HG02840 (cell line): ENCODE data around the gene GAGE2A.
"Not testable (repeated sequence)": the region's sequence is repeated elsewhere in the genome, so short reads cannot be mapped to it uniquely, and the experiment has no call there.

Experiments used
- ATAC-seq: cut with Tn5 transposase; IDR thresholded peaks from one replicate; pipeline ENCODE4 v1.9.1; 2021; ENCODE audit warnings: mild to moderate bottlenecking, moderate library complexity, moderate number of reproducible peaks; ENCODE audit not compliant: unreplicated experiment, low FRiP score

GAGE2A gene, protein sequence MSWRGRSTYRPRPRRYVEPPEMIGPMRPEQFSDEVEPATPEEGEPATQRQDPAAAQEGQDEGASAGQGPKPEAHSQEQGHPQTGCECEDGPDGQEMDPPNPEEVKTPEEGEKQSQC

GRCh38 chrX:49589196-49589595 lies at the start of gene GAGE2A:
Gene GAGE2A (plus strand): TSS chrX:49589496. CDS start chrX:49590651, 1,155 bp downstream.
- ATAC-seq, result not testable (repeated sequence)

- ATAC-seq, result not testable (repeated sequence)
Observed at GRCh38 chrX:49541433-49541832, 47.9 kb upstream of the GAGE2A start, which contains the start of gene GAGE12D. Gene GAGE12D (plus strand): TSS chrX:49541733. CDS start chrX:49542888, 1,155 bp downstream.

DNA sequence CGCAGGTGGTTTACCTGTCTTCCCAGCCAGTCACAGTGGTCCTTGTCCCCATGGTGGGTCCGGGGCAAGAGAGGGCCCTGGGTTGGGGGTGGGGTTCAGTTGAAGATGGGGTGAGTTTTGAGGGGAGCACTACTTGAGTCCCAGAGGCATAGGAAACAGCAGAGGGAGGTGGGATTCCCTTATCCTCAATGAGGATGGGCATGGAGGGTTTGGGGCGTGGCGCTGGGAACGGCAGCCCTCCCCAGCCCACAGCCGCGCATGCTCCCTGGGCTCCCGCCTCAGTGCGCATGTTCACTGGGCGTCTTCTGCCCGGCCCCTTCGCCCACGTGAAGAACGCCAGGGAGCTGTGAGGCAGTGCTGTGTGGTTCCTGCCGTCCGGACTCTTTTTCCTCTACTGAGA lies 38.3 kb upstream of the GAGE2A start, which contains the start of gene GAGE12E:
TSS of gene GAGE12E (plus strand) at position 301 of the 400 bp plus-strand sequence. CDS start 1,155 bp downstream, outside the sequence.
- ATAC-seq, result not testable (repeated sequence)

- ATAC-seq, result not testable (repeated sequence)
Observed at GRCh38 chrX:49560542-49560941, 28.8 kb upstream of the GAGE2A start, which contains the start of gene GAGE12F. Gene GAGE12F (plus strand): TSS chrX:49560842. CDS start chrX:49561997, 1,155 bp downstream.

GRCh38 chrX:49568728-49569127 lies 20.6 kb upstream of the GAGE2A start:
- ATAC-seq, result not testable (repeated sequence)

DNA sequence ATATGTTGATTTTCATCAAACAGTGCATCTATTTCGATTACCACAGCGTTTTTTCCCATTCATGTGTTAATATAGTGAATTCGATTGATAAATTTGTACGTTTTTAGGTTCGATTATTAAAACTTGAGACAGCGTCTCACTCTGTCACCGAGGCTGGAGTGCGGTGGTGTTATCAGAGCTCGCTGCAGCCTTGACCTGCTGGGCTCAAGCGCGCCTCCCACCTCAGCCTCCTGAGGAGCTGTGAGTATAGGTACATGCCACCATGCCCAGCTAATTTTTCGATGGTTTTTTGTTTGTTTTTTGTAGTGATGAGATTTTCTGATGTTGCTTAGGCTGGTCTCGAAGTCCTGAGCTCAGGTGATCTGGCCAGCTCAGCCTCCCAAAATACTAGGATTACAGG lies 20.1 kb upstream of the GAGE2A start:
- ATAC-seq, result not testable (repeated sequence)

- not testable (repeated sequence) for ATAC-seq
Observed at GRCh38 chrX:49570100-49570499, 19.2 kb upstream of the GAGE2A start, which contains the start of gene GAGE12G. Gene GAGE12G (plus strand): TSS chrX:49570400. CDS start chrX:49571555, 1,155 bp downstream.

GRCh38 chrX:49579649-49580048 lies 9.6 kb upstream of the GAGE2A start, which contains the start of gene GAGE12H:
Gene GAGE12H (plus strand): TSS chrX:49579949. CDS start chrX:49581104, 1,155 bp downstream.
- not testable (repeated sequence) for ATAC-seq

GRCh38 chrX:49589769-49590478 lies 628 bp downstream of the GAGE2A start:
- not testable (repeated sequence) for ATAC-seq

GRCh38 chrX:49590488-49590887 lies 1.2 kb downstream of the GAGE2A start:
- ATAC-seq, result not testable (repeated sequence)

DNA sequence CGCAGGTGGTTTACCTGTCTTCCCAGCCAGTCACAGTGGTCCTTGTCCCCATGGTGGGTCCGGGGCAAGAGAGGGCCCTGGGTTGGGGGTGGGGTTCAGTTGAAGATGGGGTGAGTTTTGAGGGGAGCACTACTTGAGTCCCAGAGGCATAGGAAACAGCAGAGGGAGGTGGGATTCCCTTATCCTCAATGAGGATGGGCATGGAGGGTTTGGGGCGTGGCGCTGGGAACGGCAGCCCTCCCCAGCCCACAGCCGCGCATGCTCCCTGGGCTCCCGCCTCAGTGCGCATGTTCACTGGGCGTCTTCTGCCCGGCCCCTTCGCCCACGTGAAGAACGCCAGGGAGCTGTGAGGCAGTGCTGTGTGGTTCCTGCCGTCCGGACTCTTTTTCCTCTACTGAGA lies 9.4 kb downstream of the GAGE2A start, which contains the start of gene GAGE1:
TSS of gene GAGE1 (plus strand) at position 301 of the 400 bp plus-strand sequence. CDS start 1,155 bp downstream, outside the sequence.
- not testable (repeated sequence) for ATAC-seq

DNA sequence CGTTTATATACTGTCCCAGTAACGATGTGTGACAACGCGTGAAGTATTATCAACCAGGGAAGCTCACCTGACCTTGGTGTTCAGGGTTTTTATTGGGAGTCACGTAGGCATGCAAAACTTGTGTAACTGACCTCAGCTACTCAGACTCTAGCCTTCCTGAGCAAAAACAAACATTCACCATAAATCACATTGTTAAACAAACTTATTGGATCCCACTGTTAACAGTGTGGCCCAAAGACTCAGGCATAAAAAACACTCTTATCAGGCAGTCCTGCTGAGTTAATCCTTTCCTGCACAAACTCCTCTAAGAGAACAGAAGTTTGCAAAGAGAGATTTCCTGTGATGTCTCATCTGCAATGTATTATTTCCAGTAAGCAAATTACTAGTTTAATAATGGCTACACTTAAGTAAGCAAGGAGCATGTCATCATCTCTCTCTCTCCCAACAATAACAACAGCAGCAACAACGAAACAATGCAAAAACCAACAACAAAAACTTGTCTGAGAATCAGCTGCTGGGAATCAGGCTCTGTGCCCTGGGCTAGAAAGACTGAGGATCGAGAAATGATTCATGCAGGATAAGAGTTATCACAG lies 21.5 kb downstream of the GAGE2A start:
- ATAC-seq, result no peak

DNA sequence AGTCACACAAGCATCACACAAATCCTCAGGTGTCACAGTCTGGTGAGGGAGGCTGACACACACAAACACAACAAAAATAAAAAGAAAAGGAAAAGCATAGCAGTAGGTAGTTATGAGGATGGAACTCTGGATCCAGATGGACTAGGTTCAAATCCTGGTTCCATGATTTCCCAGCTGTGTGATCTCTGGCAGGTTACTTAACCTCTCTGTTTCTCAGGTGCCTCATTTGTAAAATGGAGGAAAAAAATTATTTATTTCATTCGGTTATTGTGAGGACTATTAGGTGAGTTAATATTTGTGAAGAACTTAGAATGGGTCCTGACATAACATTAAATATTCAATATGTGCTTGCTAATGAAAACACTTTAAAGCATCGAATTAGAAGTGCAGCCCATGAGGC lies 29.3 kb downstream of the GAGE2A start:
- no peak for ATAC-seq

DNA sequence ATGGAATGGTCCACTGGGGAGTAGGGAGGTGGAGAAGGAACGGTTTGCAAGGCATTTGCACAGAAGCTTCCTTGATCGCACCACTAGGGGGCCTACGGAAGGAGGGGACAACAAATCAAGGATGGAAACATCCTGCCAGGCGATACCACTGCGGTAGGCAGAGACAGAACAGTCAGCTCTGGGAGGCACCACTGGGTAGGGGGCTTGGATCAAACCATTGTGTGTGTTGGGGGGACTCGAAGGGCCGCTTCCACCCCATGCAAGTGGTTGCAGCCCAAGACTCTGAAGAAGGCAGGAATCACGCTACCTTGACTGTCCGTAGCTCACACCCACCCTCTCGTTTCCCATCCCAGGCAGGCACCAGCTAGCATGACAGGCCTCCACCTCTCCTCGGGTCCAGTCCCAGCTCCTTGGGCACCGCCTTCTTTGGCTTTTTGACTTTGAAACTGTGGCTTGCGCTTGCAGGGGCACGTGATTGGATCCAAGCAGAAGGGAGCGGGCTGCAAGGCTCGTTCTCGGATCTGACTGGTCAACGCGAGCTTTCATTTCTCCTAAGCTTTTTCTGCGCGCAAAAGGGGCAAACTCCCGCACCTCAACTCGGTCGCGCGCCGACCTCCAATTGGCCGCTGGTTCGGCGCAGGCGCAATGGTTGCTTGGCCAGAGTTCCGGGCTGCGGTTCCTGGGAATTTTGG lies 37.9 kb downstream of the GAGE2A start:
- no peak for ATAC-seq

DNA sequence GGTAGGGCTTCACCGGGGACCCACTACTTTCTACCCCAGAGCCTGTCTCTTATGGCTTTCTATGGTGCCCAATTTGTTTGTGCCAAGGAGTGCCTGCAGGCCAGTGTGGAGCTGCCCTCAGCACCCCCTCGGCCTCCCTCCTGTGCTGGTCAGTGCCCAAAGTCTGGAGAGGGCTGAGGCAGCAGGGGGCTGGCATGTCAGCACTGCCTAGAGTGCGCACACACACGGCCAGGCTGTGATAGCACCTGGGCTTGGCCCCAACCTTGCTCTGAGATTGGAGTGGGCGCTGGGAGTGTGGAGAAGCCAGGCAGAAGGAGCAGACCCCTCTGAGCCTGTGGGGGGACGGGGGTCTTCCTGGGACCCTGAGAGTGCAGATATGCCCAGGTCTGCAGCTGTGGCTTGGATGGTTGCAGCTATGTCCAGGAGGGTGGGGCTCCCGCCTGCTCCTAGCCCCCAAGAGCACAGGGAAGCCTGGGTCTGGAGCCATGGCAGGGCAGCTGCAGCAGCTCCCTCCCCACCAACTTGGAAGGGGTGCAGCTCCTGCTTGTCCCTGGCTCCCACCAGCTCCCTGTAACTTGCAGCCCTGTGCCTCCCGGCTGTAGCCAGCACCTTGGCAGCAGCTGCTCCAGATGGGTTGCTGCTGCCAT lies 55.8 kb downstream of the GAGE2A start:
- ATAC-seq, result no peak
